ENCODE results near the gene COX6B2.
"Not testable (repeated sequence)": the region's sequence is repeated elsewhere in the genome, so short reads cannot be mapped to it uniquely, and the experiment has no call there.

Gene COX6B2

GRCh38 chr19:55339889-55340783, 14.4 kb downstream of the COX6B2 start:
- peak; percentile 32 for DNase-seq

- DNase-seq, result peak; percentile 100
Observed at GRCh38 chr19:55339105-55339888, 15.2 kb downstream of the COX6B2 start, which contains the start of gene KMT5C. KMT5C (plus strand) TSS chr19:55339876; CDS start chr19:55341937, 2,061 bp downstream.

GRCh38 chr19:55336101-55336500, 18.4 kb downstream of the COX6B2 start:
- no peak for DNase-seq

- DNase-seq, result no peak
Observed at GRCh38 chr19:55333870-55334269, 20.6 kb downstream of the COX6B2 start.

- DNase-seq, result not testable (repeated sequence)
Observed at GRCh38 chr19:55329791-55330190, 24.7 kb downstream of the COX6B2 start.

- not testable (repeated sequence) for DNase-seq
Observed at GRCh38 chr19:55328774-55329318, 25.7 kb downstream of the COX6B2 start.

- DNase-seq, result no peak
Observed at GRCh38 chr19:55325172-55325571, 29.3 kb downstream of the COX6B2 start, which contains the start of gene TMEM150B. TMEM150B (minus strand) TSS chr19:55325341; CDS start chr19:55321036, 4,305 bp downstream.

GRCh38 chr19:55324662-55325061, 29.9 kb downstream of the COX6B2 start:
- no peak for DNase-seq

GRCh38 chr19:55322204-55322885, 32.2 kb downstream of the COX6B2 start:
- DNase-seq, result no peak

GRCh38 chr19:55321466-55322137, 32.9 kb downstream of the COX6B2 start:
- DNase-seq, result no peak

- no peak for DNase-seq
Observed at GRCh38 chr19:55320844-55321419, 33.6 kb downstream of the COX6B2 start.

GRCh38 chr19:55319785-55320184, 34.7 kb downstream of the COX6B2 start:
- no peak for DNase-seq

- no peak for DNase-seq
Observed at GRCh38 chr19:55316646-55317045, 37.9 kb downstream of the COX6B2 start.

- no peak for DNase-seq
Observed at GRCh38 chr19:55315956-55316525, 38.5 kb downstream of the COX6B2 start.

- DNase-seq, result no peak
Observed at GRCh38 chr19:55314396-55314795, 40.1 kb downstream of the COX6B2 start.

- no peak for DNase-seq
Observed at GRCh38 chr19:55312621-55313512, 41.7 kb downstream of the COX6B2 start.

- no peak for DNase-seq
Observed at GRCh38 chr19:55311797-55312196, 42.7 kb downstream of the COX6B2 start.

- no peak for DNase-seq
Observed at GRCh38 chr19:55311397-55311796, 43.1 kb downstream of the COX6B2 start.

GRCh38 chr19:55310498-55310897, 44.0 kb downstream of the COX6B2 start:
- no peak for DNase-seq

- no peak for DNase-seq
Observed at GRCh38 chr19:55309448-55309847, 45.1 kb downstream of the COX6B2 start.

Data from activated CD8-positive, alpha-beta memory T cell treated with anti-CD3 and anti-CD28 coated beads, Interleukin-2, amount 50 U/mL, for 4 hours (primary cell).